H1 (cell line): ENCODE results near the gene SMTNL1. TPM values are rescaled to one million over a fixed set of nuclear protein-coding genes. Genes with fewer than 3 reads are reported as not detected.

Source experiments
- CTCF ChIA-PET: fragments of 300-600 bp; sonication (Branson Sonifier 250); formaldehyde crosslinking; loops from one replicate; lab custom pipeline; 2021; ENCODE audit not compliant: partially characterized antibody; lab: Charles Lee
- POLR2A ChIA-PET: fragments of 300-600 bp; sonication (Branson Sonifier 250); formaldehyde crosslinking; loops from one replicate; lab custom pipeline; 2021; ENCODE audit warnings: inconsistent platforms; ENCODE audit not compliant: partially characterized antibody; lab: Charles Lee
- DNase-seq, 2 experiments: peaks; one replicate each; pipeline versions ENCODE4 v3.0.0 to v3.0.0-alpha.2; 2010 to 2022; ENCODE audit warnings: low spot score in 2 of 2, low read depth in 1 of 2, mixed read lengths in 1 of 2
- FAIRE-seq: peaks from 2 replicates; lab custom pipeline; 2011; peaks lifted over from hg19 to GRCh38; lab: Jason Lieb, UNC
- H2AFZ ChIP-seq: 2 replicates; pipeline ENCODE4 v1.8.1; 2012; ENCODE audit warnings: low read length, inconsistent platforms
- H2AK5ac ChIP-seq: 2 replicates; pipeline ENCODE4 v1.6.1; 2013; ENCODE audit warnings: low read depth, low read length
- H2BK120ac ChIP-seq: replicated peaks from 2 replicates; pipeline ENCODE3; 2013; ENCODE audit warnings: low read depth, low read length, inconsistent platforms
- H2BK12ac ChIP-seq: 2 replicates; pipeline ENCODE4 v1.6.1; 2013; ENCODE audit warnings: low read depth, low read length
- H2BK15ac ChIP-seq: 2 replicates; pipeline ENCODE4 v1.6.1; 2013; ENCODE audit warnings: low read length
- H2BK20ac ChIP-seq: 2 replicates; pipeline ENCODE4 v1.6.1; 2013; ENCODE audit warnings: low read length
- H2BK5ac ChIP-seq: 2 replicates; pipeline ENCODE4 v1.6.1; 2013; ENCODE audit warnings: low read depth, low read length
- H3K14ac ChIP-seq: 2 replicates; pipeline ENCODE4 v1.6.1; 2013; ENCODE audit warnings: inconsistent platforms; ENCODE audit not compliant: insufficient read length
- H3K18ac ChIP-seq: 2 replicates; pipeline ENCODE4 v1.6.1; 2013; ENCODE audit warnings: low read length; ENCODE audit errors: extremely low read depth
- H3K23ac ChIP-seq: 2 replicates; pipeline ENCODE4 v1.6.1; 2013; ENCODE audit warnings: inconsistent platforms; ENCODE audit not compliant: insufficient read length
- H3K23me2 ChIP-seq: 2 replicates; pipeline ENCODE4 v1.6.1; 2013; ENCODE audit warnings: low read depth, low read length
- H3K27ac ChIP-seq: 2 replicates; pipeline ENCODE4 v1.6.1; 2011; ENCODE audit warnings: low read depth, low read length, inconsistent platforms
- H3K27me3 ChIP-seq, 4 experiments: replicated peaks in 1 of 4; 1 replicate in 1 of 4; 2 replicates in 3 of 4; pipeline versions ENCODE4 v1.6.1 to v1.8.1; 2011 to 2013; ENCODE audit warnings: low read length in 3 of 4, mild to moderate bottlenecking in 3 of 4, inconsistent platforms in 2 of 4, mixed read lengths in 2 of 4, moderate library complexity in 1 of 4; ENCODE audit not compliant: control insufficient read depth in 3 of 4, insufficient read depth in 3 of 4; ENCODE audit errors: extremely low read depth in 1 of 4
- H3K36me3 ChIP-seq, 4 experiments: 2 replicates each; pipeline versions ENCODE4 v1.6.1 to v1.8.1; 2011 to 2013; ENCODE audit warnings: mild to moderate bottlenecking in 4 of 4, low read length in 3 of 4, moderate library complexity in 2 of 4, control low read depth in 1 of 4, inconsistent platforms in 1 of 4; ENCODE audit not compliant: insufficient read depth in 4 of 4, control insufficient read depth in 2 of 4
- H3K4ac ChIP-seq: replicated peaks from 2 replicates; pipeline ENCODE3; 2013; ENCODE audit warnings: low read length, low read depth, mixed read lengths, inconsistent platforms; ENCODE audit not compliant: insufficient read length
- H3K4me1 ChIP-seq, 4 experiments: replicated peaks in 1 of 4; 1 replicate in 1 of 4; 2 replicates in 3 of 4; pipeline versions ENCODE4 v1.6.1 to v1.8.1; 2011 to 2013; ENCODE audit warnings: low read length in 3 of 4, inconsistent platforms in 2 of 4, mixed read lengths in 1 of 4; ENCODE audit not compliant: insufficient read depth in 4 of 4, control insufficient read depth in 3 of 4
- H3K4me2 ChIP-seq, 2 experiments: 2 replicates each; pipeline versions ENCODE4 v1.6.1 to v1.8.1; 2011 to 2013; ENCODE audit warnings: low read depth in 2 of 2, low read length in 2 of 2, control low read depth in 1 of 2, inconsistent platforms in 1 of 2, mild to moderate bottlenecking in 1 of 2; ENCODE audit not compliant: insufficient read depth in 1 of 2
- H3K4me3 ChIP-seq, 4 experiments: fragments of 200-600, 300-600 bp in 1 of 4; sonication (generic), shearing (Covaris generic), sonication (Bioruptor Twin) in 1 of 4; 2 replicates each; pipeline versions ENCODE4 v1.5.1 to v1.8.1; 2011 to 2016; ENCODE audit warnings: low read length in 4 of 4, low read depth in 3 of 4, control low read depth in 2 of 4, inconsistent platforms in 2 of 4, mild to moderate bottlenecking in 2 of 4, mixed read lengths in 1 of 4, moderate library complexity in 1 of 4; ENCODE audit not compliant: insufficient read depth in 2 of 4; ENCODE audit errors: extremely low read depth in 1 of 4
- H3K56ac ChIP-seq: replicated peaks from 2 replicates; pipeline ENCODE3; 2013; ENCODE audit warnings: low read depth, mild to moderate bottlenecking, mixed read lengths, low read length, inconsistent platforms; ENCODE audit not compliant: insufficient read length
- H3K79me1 ChIP-seq: 2 replicates; pipeline ENCODE4 v1.6.1; 2013; ENCODE audit warnings: low read depth, low read length, control low read depth
- H3K79me2 ChIP-seq, 2 experiments: 2 replicates each; pipeline versions ENCODE4 v1.6.1 to v1.8.1; 2012 to 2013; ENCODE audit warnings: low read length in 2 of 2, mild to moderate bottlenecking in 2 of 2, inconsistent platforms in 1 of 2; ENCODE audit not compliant: insufficient read depth in 2 of 2, control insufficient read depth in 1 of 2
- H3K9ac ChIP-seq, 4 experiments: replicated peaks in 1 of 4; 1 replicate in 1 of 4; 2 replicates in 3 of 4; pipeline versions ENCODE4 v1.6.1 to v1.8.1; 2011 to 2013; ENCODE audit warnings: low read depth in 3 of 4, low read length in 3 of 4, control low read depth in 2 of 4, mild to moderate bottlenecking in 2 of 4, moderate library complexity in 2 of 4, inconsistent platforms in 1 of 4; ENCODE audit errors: extremely low read depth in 1 of 4
- H3K9me3 ChIP-seq, 2 experiments: 2 replicates each; pipeline versions ENCODE4 v1.6.1 to v1.8.1; 2012 to 2013; ENCODE audit warnings: mild to moderate bottlenecking in 2 of 2, moderate library complexity in 2 of 2, control low read depth in 1 of 2, inconsistent platforms in 1 of 2, low read depth in 1 of 2, low read length in 1 of 2, mixed read lengths in 1 of 2; ENCODE audit not compliant: insufficient read depth in 2 of 2
- H4K20me1 ChIP-seq, 2 experiments: replicated peaks in 1 of 2; 2 replicates each; pipeline versions ENCODE3 to v1.8.1; 2011 to 2013; ENCODE audit warnings: inconsistent platforms in 2 of 2, low read length in 2 of 2, mild to moderate bottlenecking in 1 of 2; ENCODE audit not compliant: insufficient read depth in 2 of 2, control insufficient read depth in 1 of 2
- H4K5ac ChIP-seq: 2 replicates; pipeline ENCODE4 v1.6.1; 2013; ENCODE audit warnings: low read length, low read depth, mixed read lengths, inconsistent platforms; ENCODE audit not compliant: insufficient read length
- H4K8ac ChIP-seq: 2 replicates; pipeline ENCODE4 v1.8.0; 2013; ENCODE audit warnings: mild to moderate bottlenecking, moderate library complexity, low read length, inconsistent platforms; ENCODE audit not compliant: insufficient read depth; ENCODE audit errors: extremely low read depth
- H4K91ac ChIP-seq: replicated peaks from 2 replicates; pipeline ENCODE3; 2013; ENCODE audit warnings: low read length, mixed read lengths, inconsistent platforms; ENCODE audit not compliant: insufficient read length
- CBX8 ChIP-seq: fragments of 300-800, 300-1000 bp; sonication (generic); IDR thresholded peaks from 2 replicates; pipeline ENCODE4 v1.7.1; 2016; ENCODE audit warnings: low read depth, low read length, borderline replicate concordance
- CHD1 ChIP-seq: IDR thresholded peaks from 2 replicates; pipeline ENCODE4 v1.6.1; 2012; ENCODE audit warnings: low read depth, low read length, improper control_type of control experiment
- CTCF ChIP-seq, 3 experiments: IDR thresholded peaks; 1 replicate in 2 of 3; 2 replicates in 1 of 3; pipeline versions ENCODE4 v1.5.1 to v1.6.1; 2011; ENCODE audit warnings: low read length in 3 of 3, mild to moderate bottlenecking in 3 of 3, inconsistent platforms in 2 of 3, low read depth in 1 of 3, moderate library complexity in 1 of 3; ENCODE audit not compliant: insufficient read depth in 1 of 3; ENCODE audit errors: control extremely low read depth in 1 of 3
- EZH2 ChIP-seq: fragments of 200-600 bp; sonication (generic); IDR thresholded peaks from 2 replicates; pipeline ENCODE4 v1.7.1; 2012; ENCODE audit warnings: low read depth, mild to moderate bottlenecking, moderate library complexity, low read length, inconsistent platforms; ENCODE audit not compliant: severe bottlenecking
- GTF2F1 ChIP-seq: IDR thresholded peaks from 2 replicates; pipeline ENCODE4 v1.6.1; 2012; ENCODE audit warnings: low read depth, low read length, improper control_type of control experiment, borderline replicate concordance
- KDM1A ChIP-seq: fragments of 200-600, 300-600 bp; sonication (generic); IDR thresholded peaks from 2 replicates; pipeline ENCODE4 v1.7.1; 2016; ENCODE audit warnings: mild to moderate bottlenecking, low read length, borderline replicate concordance
- RNF2 ChIP-seq: fragments of 200-900, 300-1000 bp; sonication (generic); IDR thresholded peaks from 2 replicates; pipeline ENCODE4 v1.7.1; 2016; ENCODE audit warnings: borderline replicate concordance, low read depth, mild to moderate bottlenecking, antibody characterized with exemption, low read length; ENCODE audit not compliant: poor library complexity, severe bottlenecking; ENCODE audit errors: missing control alignments
- SIRT6 ChIP-seq: IDR thresholded peaks from one replicate; pipeline ENCODE4 v1.7.1; 2012; ENCODE audit warnings: low read length, inconsistent platforms
- YY1 ChIP-seq: IDR thresholded peaks from 2 replicates; pipeline ENCODE4 v1.6.1; 2011; ENCODE audit warnings: low read depth, mild to moderate bottlenecking, low read length
- WGBS, 2 experiments: shearing (Covaris generic) in 1 of 2; methylation state at CpG; one replicate each; pipeline versions ENCODE4 v1.1.6 to v1.1.7; 2013 to 2015; ENCODE audit warnings: low lambda C conversion rate in 2 of 2, mixed read lengths in 2 of 2, inconsistent platforms in 1 of 2, low coverage in 1 of 2, missing lambda C conversion rate in 1 of 2; ENCODE audit not compliant: insufficient replicate concordance in 2 of 2, insufficient coverage in 1 of 2, insufficient read length in 1 of 2; ENCODE audit errors: extremely low coverage in 1 of 2, missing lambda C conversion rate in 1 of 2; 5-methylcytosine and 5-hydroxymethylcytosine counted together
- polyA plus RNA-seq, 7 experiments: library from polyadenylated mRNA; depleted of rRNA in 3 of 7; stranded (reverse) in 5 of 7; unstranded in 2 of 7; fragments of >200 nt in 5 of 7; fragments of 200-250 nt in 2 of 7; gene quantifications; 1 replicate in 5 of 7; 2 replicates in 1 of 7; 4 replicates in 1 of 7; pipeline versions ENCODE4 v1.2.1 to v1.2.3, GENCODE V29; 2011 to 2013; ENCODE audit warnings: missing spikeins in 2 of 7, mixed read lengths in 2 of 7
- total RNA-seq: library from RNA; stranded (reverse); fragmentation: NEBNext Ultra II Directional; extraction: Animal tissue kit (Norgen Biotek cat#: 25700); gene quantifications from 2 replicates; pipeline ENCODE4 v1.2.1, GENCODE V29; 2021

Gene SMTNL1
- total and polyA plus RNA-seq, 2 of the 8 experiments (the other 6 are each of a cell fraction or from before 2014, with no cell fraction given) = 0.18 TPM; not detected in 1

- no peak overlapping the region for H3K4ac ChIP-seq
- ChIA-PET CTCF (interaction anchor here (0.7 to 3.5 kb wide), 6 partner anchors 8 to 26 kb away, joined by 3 to 18 read pairs (median 4); partner anchors contain the start of gene UBE2L6), POLR2A (interaction anchor here (0.7 to 1.9 kb wide), 5 partner anchors 9 to 89 kb away, joined by 3 to 7 read pairs (median 4); partner anchors contain the start of gene UBE2L6)
- H4K5ac ChIP-seq = no peak overlapping the region
- peaks cover 2 to 46% (median 25%) of the 10 kb centered on the region in 4 experiments; a peak in 7 of 8 replicates for H3K36me3 ChIP-seq
- H3K23ac ChIP-seq = no peak overlapping the region
- no peak overlapping the region for H4K8ac ChIP-seq
- H2BK15ac ChIP-seq = no peak overlapping the region
- peaks cover 1 to 2% of the 10 kb centered on the region in 2 experiments for H4K20me1 ChIP-seq
- H3K79me2 ChIP-seq = no peaks in the 10 kb centered on the region
- H2BK12ac ChIP-seq = no peak overlapping the region
- H3K9me3 ChIP-seq = no peaks in the 10 kb centered on the region
- no peaks in the 10 kb centered on the region; the same call in 1 of the 2 replicates for H3K23me2 ChIP-seq
- H3K4me1 ChIP-seq = peaks cover 0 to 3% (median under 1%) of the 10 kb centered on the region in 4 experiments; a peak in 2 of 7 replicates
- H3K27me3 ChIP-seq = no peaks in the 10 kb centered on the region; a peak in 1 of 7 replicates
- no peak overlapping the region for H2BK5ac ChIP-seq
- H2BK20ac ChIP-seq = no peak overlapping the region
- no peak overlapping the region for H3K14ac ChIP-seq
- no peak overlapping the region for H2BK120ac ChIP-seq
- no peak overlapping the region for H3K18ac ChIP-seq
- H3K9ac ChIP-seq = no peak overlapping the region
- no peak overlapping the region for H3K4me3 ChIP-seq
- WGBS, 2 experiments = 94% methylated on average over 5 of the region's 5 CpGs; no CpG with 5 or more reads in 1 of the 2 experiments
- FAIRE-seq (no peak), DNase-seq (no peak)
- no peak overlapping the region for H2AK5ac ChIP-seq
- H4K91ac ChIP-seq = no peak overlapping the region
- H3K79me1 ChIP-seq = no peaks in the 10 kb centered on the region
- H3K27ac ChIP-seq = no peak overlapping the region
- no peak overlapping the region for H3K4me2 ChIP-seq
- H3K56ac ChIP-seq = no peak overlapping the region
- TF ChIP-seq CBX8 = no peak
- TF ChIP-seq YY1 = no peak
- no peak for TF ChIP-seq KDM1A
- TF ChIP-seq GTF2F1 = no peak
- TF ChIP-seq CHD1 = no peak
- TF ChIP-seq RNF2 = no peak
- TF ChIP-seq CTCF (IDR thresholded peaks at IDR 0.05; ENCODE audit: control extremely low read depth in 1 of 3, insufficient read depth in 1 of 3, low read depth in 1 of 3, low read length in 3 of 3) = no peak
- no peak for TF ChIP-seq EZH2
- no peak for TF ChIP-seq SIRT6
- TF ChIP-seq, all 59 proteins: peak for 0
- H2AFZ ChIP-seq = no peak overlapping the region
Measured at GRCh38 chr11:57552479-57552878, 15.1 kb downstream of the SMTNL1 start.
